Measurements from ENCODE around the gene DDAH1.

The DDAH1 gene

GRCh38 chr1:85321237-85321964 lies 143.6 kb downstream of the DDAH1 start:
- FAIRE-seq: no peak
- no peak for TF ChIP-seq POU2F2 (IDR thresholded peaks at IDR 0.05; ENCODE audit: low read depth, low read length)
- no peak for DNase-seq (ENCODE audit: insufficient read length, low spot score)

GRCh38 chr1:85320371-85321131 lies 144.4 kb downstream of the DDAH1 start:
- no peak for TF ChIP-seq SPI1 (IDR thresholded peaks at IDR 0.05; ENCODE audit: low read depth, low read length)
- no peak for TF ChIP-seq POU2F2 (IDR thresholded peaks at IDR 0.05; ENCODE audit: low read depth, low read length)
- no peak for FAIRE-seq
- DNase-seq (ENCODE audit: insufficient read length, low spot score): no peak

- FAIRE-seq: no peak
- no peak for DNase-seq (ENCODE audit: insufficient read length, low spot score)
- no peak for TF ChIP-seq TAF1 (IDR thresholded peaks at IDR 0.05; ENCODE audit: low read depth, low read length)
- TF ChIP-seq SPI1 (IDR thresholded peaks at IDR 0.05; ENCODE audit: low read depth, low read length): no peak
- TF ChIP-seq POU2F2 (IDR thresholded peaks at IDR 0.05; ENCODE audit: low read depth, low read length): no peak
- no peak for TF ChIP-seq POLR2AphosphoS5 (IDR thresholded peaks at IDR 0.05; ENCODE audit: low read depth, low read length)
- TF ChIP-seq POLR2A (IDR thresholded peaks at IDR 0.05; ENCODE audit: low read depth, low read length): no peak
- no peak for TF ChIP-seq PAX5 (IDR thresholded peaks at IDR 0.05; ENCODE audit: insufficient read depth, low read length, severe bottlenecking)
Observed at GRCh38 chr1:85319931-85320330, 145.0 kb downstream of the DDAH1 start.

- FAIRE-seq (no peak), DNase-seq (ENCODE audit: insufficient read length, low spot score) (no peak)
- TF ChIP-seq PAX5 (IDR thresholded peaks at IDR 0.05; ENCODE audit: insufficient read depth, low read length, severe bottlenecking): no peak
- TF ChIP-seq POU2F2 (IDR thresholded peaks at IDR 0.05; ENCODE audit: low read depth, low read length): no peak
- no peak for TF ChIP-seq TAF1 (IDR thresholded peaks at IDR 0.05; ENCODE audit: low read depth, low read length)
Observed at GRCh38 chr1:85319491-85319890, 145.5 kb downstream of the DDAH1 start.

GRCh38 chr1:85318217-85318616 lies 146.7 kb downstream of the DDAH1 start:
- no peak for TF ChIP-seq PAX5 (IDR thresholded peaks at IDR 0.05; ENCODE audit: insufficient read depth, low read length, severe bottlenecking)
- FAIRE-seq: no peak

GRCh38 chr1:85317560-85317959 lies 147.4 kb downstream of the DDAH1 start:
- DNase-seq (ENCODE audit: insufficient read length, low spot score) (no peak), FAIRE-seq (no peak)
- TF ChIP-seq TAF1 (IDR thresholded peaks at IDR 0.05; ENCODE audit: low read depth, low read length) (no peak), SPI1 (IDR thresholded peaks at IDR 0.05; ENCODE audit: low read depth, low read length) (no peak), PAX5 (IDR thresholded peaks at IDR 0.05; ENCODE audit: insufficient read depth, low read length, severe bottlenecking) (no peak), POLR2A (IDR thresholded peaks at IDR 0.05; ENCODE audit: low read depth, low read length) (no peak), POLR2AphosphoS5 (IDR thresholded peaks at IDR 0.05; ENCODE audit: low read depth, low read length) (no peak), POU2F2 (IDR thresholded peaks at IDR 0.05; ENCODE audit: low read depth, low read length) (no peak)

More at GRCh38 chr1:85318217-85318616, 146.7 kb downstream of the DDAH1 start:
- DNase-seq (ENCODE audit: insufficient read length, low spot score): no peak

GRCh38 chr1:85316321-85316720 lies 148.6 kb downstream of the DDAH1 start:
- no peak for TF ChIP-seq POLR2A (IDR thresholded peaks at IDR 0.05; ENCODE audit: low read depth, low read length)
- TF ChIP-seq SPI1 (IDR thresholded peaks at IDR 0.05; ENCODE audit: low read depth, low read length): no peak
- TF ChIP-seq POU2F2 (IDR thresholded peaks at IDR 0.05; ENCODE audit: low read depth, low read length): no peak
- no peak for TF ChIP-seq TAF1 (IDR thresholded peaks at IDR 0.05; ENCODE audit: low read depth, low read length)
- no peak for TF ChIP-seq POLR2AphosphoS5 (IDR thresholded peaks at IDR 0.05; ENCODE audit: low read depth, low read length)
- TF ChIP-seq PAX5 (IDR thresholded peaks at IDR 0.05; ENCODE audit: insufficient read depth, low read length, severe bottlenecking): no peak
- DNase-seq (ENCODE audit: insufficient read length, low spot score) (no peak), FAIRE-seq (no peak)

GRCh38 chr1:85315789-85316188 lies 149.2 kb downstream of the DDAH1 start:
- no peak for FAIRE-seq
- no peak for DNase-seq (ENCODE audit: insufficient read length, low spot score)
- TF ChIP-seq PAX5 (IDR thresholded peaks at IDR 0.05; ENCODE audit: insufficient read depth, low read length, severe bottlenecking): no peak
- no peak for TF ChIP-seq TAF1 (IDR thresholded peaks at IDR 0.05; ENCODE audit: low read depth, low read length)
- TF ChIP-seq POLR2AphosphoS5 (IDR thresholded peaks at IDR 0.05; ENCODE audit: low read depth, low read length): no peak
- no peak for TF ChIP-seq POLR2A (IDR thresholded peaks at IDR 0.05; ENCODE audit: low read depth, low read length)
- no peak for TF ChIP-seq POU2F2 (IDR thresholded peaks at IDR 0.05; ENCODE audit: low read depth, low read length)
- TF ChIP-seq SPI1 (IDR thresholded peaks at IDR 0.05; ENCODE audit: low read depth, low read length): no peak

- no peak for FAIRE-seq
- DNase-seq (ENCODE audit: insufficient read length, low spot score): no peak
- TF ChIP-seq TAF1 (IDR thresholded peaks at IDR 0.05; ENCODE audit: low read depth, low read length) (no peak), SPI1 (IDR thresholded peaks at IDR 0.05; ENCODE audit: low read depth, low read length) (no peak), POU2F2 (IDR thresholded peaks at IDR 0.05; ENCODE audit: low read depth, low read length) (no peak), PAX5 (IDR thresholded peaks at IDR 0.05; ENCODE audit: insufficient read depth, low read length, severe bottlenecking) (no peak), POLR2A (IDR thresholded peaks at IDR 0.05; ENCODE audit: low read depth, low read length) (no peak), POLR2AphosphoS5 (IDR thresholded peaks at IDR 0.05; ENCODE audit: low read depth, low read length) (no peak)
Observed at GRCh38 chr1:85314726-85315125, 150.2 kb downstream of the DDAH1 start.

- DNase-seq (ENCODE audit: insufficient read length, low spot score) (no peak), FAIRE-seq (no peak)
- no peak for TF ChIP-seq POLR2A (IDR thresholded peaks at IDR 0.05; ENCODE audit: low read depth, low read length)
- no peak for TF ChIP-seq PAX5 (IDR thresholded peaks at IDR 0.05; ENCODE audit: insufficient read depth, low read length, severe bottlenecking)
- TF ChIP-seq SPI1 (IDR thresholded peaks at IDR 0.05; ENCODE audit: low read depth, low read length): no peak
- no peak for TF ChIP-seq POLR2AphosphoS5 (IDR thresholded peaks at IDR 0.05; ENCODE audit: low read depth, low read length)
- TF ChIP-seq POU2F2 (IDR thresholded peaks at IDR 0.05; ENCODE audit: low read depth, low read length): no peak
- no peak for TF ChIP-seq TAF1 (IDR thresholded peaks at IDR 0.05; ENCODE audit: low read depth, low read length)
Observed at GRCh38 chr1:85313888-85314696, 150.9 kb downstream of the DDAH1 start.

Data from GM12891 (cell line).